Spleen (tissue), 7 donors: ENCODE measurements around the gene ABHD12.
A peak's percentile ranks its signal among the peaks of the same experiment; 100 is the strongest.

ENCODE experiments used
- CTCF ChIP-seq, 11 experiments: fragments of 200-600 bp in 7 of 11; fragments of 450-650 bp in 4 of 11; sonication (generic) in 4 of 11; IDR thresholded peaks in 8 of 11; conservative IDR thresholded peaks in 3 of 11; 1 replicate in 7 of 11; 2 replicates in 4 of 11; pipeline versions ENCODE4 v1.4.0 to v1.8.0; 2016 to 2021; ENCODE audit warnings: antibody characterized with exemption in 11 of 11, inconsistent platforms in 4 of 11, mild to moderate bottlenecking in 1 of 11
- POLR2AphosphoS5 ChIP-seq, 3 donors: sonication (generic); formaldehyde crosslinking; IDR thresholded peaks; one replicate each; pipeline ENCODE4 v1.5.1; 2017; ENCODE audit warnings: antibody characterized with exemption in 3 of 3
- donor health status: DM: no; HTN: no; CAD: no; lungs with moderate emphysema.
- donor health status: DM: no; HTN: no; CAD: no.
- donor health status: DM: no; HTN: no; CAD: no.

DNA sequence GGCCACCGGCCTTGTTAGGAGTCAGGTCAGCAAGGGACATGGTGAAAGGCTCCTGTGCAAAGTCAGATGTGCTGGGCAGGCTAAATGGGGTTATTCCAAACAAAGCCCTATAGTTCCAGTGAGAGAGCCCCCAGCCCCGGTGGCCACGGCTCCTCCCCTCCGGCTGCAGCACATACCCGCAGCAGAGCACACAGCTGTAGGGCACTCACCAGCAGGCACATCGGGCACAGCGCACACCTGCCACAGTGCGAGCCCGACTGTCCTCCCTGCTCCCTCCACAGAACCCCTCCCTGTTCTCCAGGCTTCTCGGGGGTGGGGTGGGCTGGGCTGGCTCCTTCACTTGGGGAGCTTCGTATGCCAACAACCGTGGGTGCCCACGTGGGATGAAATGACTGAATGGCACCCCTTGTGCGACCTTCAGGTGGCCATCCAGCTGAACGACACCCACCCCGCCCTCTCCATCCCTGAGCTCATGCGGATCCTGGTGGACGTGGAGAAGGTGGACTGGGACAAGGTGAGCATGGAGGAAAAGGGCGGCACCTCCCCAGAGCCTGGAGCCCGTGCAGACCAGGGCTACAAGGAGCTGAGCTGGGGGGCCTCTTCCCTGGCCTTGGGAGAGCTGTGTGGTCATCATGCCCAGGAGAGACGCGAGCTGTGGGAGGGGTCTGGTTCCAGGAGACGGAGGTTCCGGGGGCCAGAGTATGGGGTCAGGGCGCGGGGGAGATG lies 111.8 kb downstream of the ABHD12 start:
- TF ChIP-seq CTCF (IDR thresholded peaks at IDR 0.05 in 8 of 11, conservative IDR thresholded peaks at IDR 0.05 in 3 of 11) (no peak), POLR2AphosphoS5 (IDR thresholded peaks at IDR 0.05) (peak in 1 of 3 donors; percentile 6)
